Adipose tissue (tissue), 3 donors: ENCODE data around the gene H6PD. TPM values are rescaled to one million over a fixed set of nuclear protein-coding genes. Genes with fewer than 3 reads are reported as not detected.

Experiments
- H3K27ac ChIP-seq: one replicate; pipeline ENCODE4 v1.5.1; 2013; ENCODE audit warnings: low read depth, low read length
- WGBS, 3 donors: extraction: QIAGEN DNeasy Blood & Tissue Kit; methylation state at CpG; one replicate each; pipeline ENCODE4 v1.1.7; 2013; 5-methylcytosine and 5-hydroxymethylcytosine counted together
- polyA plus RNA-seq, 3 donors: library from polyadenylated mRNA; stranded (reverse); fragments of 200-250 nt; gene quantifications; one replicate each; pipeline ENCODE4 v1.2.3, GENCODE V29; 2013
- donor health status: healthy with polysubstance abuse.
- donor health status: Bipolar disorder and iron deficiency.
- donor health status: healthy.

Gene H6PD
- polyA plus RNA-seq, 3 donors = 12.5 to 28.0 (median 19.3) TPM

DNA sequence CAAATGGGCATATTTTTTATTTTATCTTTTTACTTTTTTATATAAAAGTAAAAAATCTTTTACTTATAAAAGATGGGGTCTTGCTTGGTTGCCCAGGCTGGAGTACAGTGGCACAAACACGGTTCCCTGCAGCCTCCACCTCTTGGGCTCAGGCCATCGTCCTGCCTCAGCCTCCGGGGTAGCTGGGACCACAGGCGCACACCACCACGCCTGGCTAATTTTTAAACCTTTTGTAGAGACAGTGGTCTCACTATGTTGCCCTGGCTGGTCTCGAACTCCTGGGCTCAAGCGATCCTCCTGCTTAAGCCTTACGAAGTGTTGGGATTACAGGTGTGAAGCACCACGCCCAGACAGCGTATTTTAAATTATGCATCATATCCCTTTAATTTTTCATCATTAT is 986 bp downstream of the H6PD start:
- 79 to 86% (median 84%) methylated on average over 10 of the region's 10 CpGs for WGBS, 3 donors
- no peak overlapping the region for H3K27ac ChIP-seq

- H3K27ac ChIP-seq = no peak overlapping the region
- WGBS, 3 donors = 58 to 66% (median 59%) methylated on average over 6 of the region's 6 CpGs
Measured at GRCh38 chr1:9238134-9238533, 3.6 kb downstream of the H6PD start.

DNA sequence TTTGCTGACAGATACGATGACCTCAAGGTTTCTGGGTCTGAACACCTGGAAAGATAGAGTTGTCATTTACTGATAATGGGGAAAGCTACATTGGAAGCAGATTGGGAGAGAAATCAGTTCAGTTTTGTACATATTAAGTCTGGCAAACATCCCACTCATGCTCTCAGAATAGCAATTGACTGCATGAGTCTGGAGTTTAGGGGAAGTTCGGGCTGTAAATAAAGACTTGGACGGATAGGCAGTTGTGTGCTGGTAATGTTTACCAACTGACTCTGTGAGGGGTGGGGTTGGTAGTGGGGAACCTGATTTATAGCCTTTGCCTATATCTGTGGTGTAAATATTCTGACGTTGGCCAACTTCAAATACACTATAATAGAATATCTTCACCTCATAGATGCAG is 4.0 kb downstream of the H6PD start:
- 22 to 36% (median 33%) methylated on average over 4 of the region's 4 CpGs for WGBS, 3 donors
- no peak overlapping the region for H3K27ac ChIP-seq

DNA sequence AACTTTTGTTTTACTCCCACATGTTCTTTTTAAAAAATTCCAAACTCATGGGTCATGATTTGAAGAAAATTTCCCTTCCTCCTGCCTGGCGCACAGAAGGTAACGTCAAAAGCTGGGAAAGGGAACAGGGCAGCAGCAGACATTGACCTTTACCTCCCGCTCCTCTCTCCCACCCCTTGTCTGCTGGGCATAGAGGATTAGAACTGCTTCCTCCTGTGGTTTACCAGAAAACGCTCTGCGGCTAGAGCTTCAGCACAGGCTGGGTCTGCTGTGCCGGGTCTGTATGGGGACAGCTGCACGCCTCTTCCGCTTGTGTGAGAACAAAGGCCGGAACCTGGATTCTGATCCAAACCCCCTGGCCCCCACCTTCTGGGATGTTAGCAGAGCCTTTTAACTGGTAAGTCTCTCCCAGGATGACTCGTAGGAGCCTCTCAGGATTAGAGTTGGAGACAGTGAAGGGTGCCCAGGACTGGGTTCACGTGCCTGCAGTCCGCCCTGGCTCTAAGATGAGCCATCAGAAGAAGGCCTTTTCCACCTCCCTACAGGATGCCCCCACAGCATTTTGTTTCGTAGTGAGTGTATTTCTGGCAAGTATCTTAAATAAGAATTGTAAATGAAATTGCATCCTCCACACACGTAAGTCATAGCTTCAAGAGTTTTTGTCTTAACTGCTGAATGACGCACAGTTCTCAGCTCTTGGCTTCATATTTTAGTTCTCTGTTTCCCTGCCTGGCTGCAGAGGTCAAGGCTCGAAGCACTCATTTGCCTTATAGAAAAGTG is 5.2 kb downstream of the H6PD start:
- peak overlapping the region; percentile 87 for H3K27ac ChIP-seq
- 30 to 77% (median 32%) methylated on average over 16 of the region's 16 CpGs for WGBS, 3 donors

- WGBS, 3 donors = 80 to 95% (median 83%) methylated on average over 8 of the region's 8 CpGs
Measured at GRCh38 chr1:9240914-9241820, 6.6 kb downstream of the H6PD start.

DNA sequence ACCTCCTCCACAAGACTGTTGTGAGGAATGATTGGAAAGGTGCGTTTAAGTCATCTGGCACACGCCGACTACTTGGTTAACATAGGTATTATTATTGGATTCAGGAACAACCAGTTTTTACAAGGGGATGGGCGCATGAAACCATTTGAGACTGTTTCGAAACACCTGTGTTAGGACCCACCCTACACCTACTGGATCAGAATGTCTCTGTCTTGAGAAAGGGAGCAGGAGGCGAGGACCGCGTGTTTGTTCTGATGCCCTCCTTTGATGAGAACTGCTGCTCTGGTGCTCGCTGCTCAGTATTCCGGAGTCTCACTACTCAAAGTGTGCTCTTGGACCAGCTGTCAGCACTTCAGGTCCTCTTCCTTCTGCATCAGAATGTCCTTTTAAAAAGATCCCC is 7.3 kb downstream of the H6PD start:
- WGBS, 3 donors = 68 to 79% (median 71%) methylated on average over 10 of the region's 10 CpGs

More at GRCh38 chr1:9240914-9241820, 6.6 kb downstream of the H6PD start:
- H3K27ac ChIP-seq = peak overlapping the region; percentile 87

DNA sequence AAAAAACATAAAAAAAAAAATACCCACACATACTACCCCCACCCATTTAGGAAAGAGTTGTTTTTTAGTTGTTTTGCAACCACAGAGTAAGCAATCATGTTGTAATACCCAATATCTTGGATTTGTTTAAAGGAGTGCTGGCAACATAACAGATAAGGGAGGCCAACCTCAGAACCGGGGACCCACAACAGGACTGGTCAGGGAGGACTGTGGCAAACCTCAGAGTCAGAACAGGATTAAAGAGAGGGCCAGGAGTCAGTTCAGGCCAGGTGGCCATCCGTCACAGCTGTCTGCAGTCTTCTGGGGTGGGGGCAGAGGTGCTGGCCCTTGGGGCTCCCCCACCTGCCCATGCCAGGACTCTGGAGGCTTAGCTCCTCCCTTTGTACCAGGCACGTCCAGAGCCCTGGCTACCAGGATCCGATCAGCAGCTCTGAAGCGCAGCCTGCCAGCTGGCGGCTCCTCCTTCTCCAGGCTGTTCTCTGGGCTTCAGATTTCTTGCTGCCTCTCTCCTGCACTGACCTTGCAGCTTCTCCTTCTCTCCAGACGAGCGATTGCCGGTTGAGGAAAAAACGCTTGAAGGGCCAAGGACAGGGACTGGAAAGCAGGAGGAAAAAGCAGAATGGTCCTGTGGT is 7.9 kb downstream of the H6PD start:
- 15 to 52% (median 45%) methylated on average over 10 of the region's 10 CpGs for WGBS, 3 donors
- H3K27ac ChIP-seq = peak overlapping the region; percentile 85

More for the DNA sequence above, 7.3 kb downstream of the H6PD start:
- peak overlapping the region; percentile 56 for H3K27ac ChIP-seq

DNA sequence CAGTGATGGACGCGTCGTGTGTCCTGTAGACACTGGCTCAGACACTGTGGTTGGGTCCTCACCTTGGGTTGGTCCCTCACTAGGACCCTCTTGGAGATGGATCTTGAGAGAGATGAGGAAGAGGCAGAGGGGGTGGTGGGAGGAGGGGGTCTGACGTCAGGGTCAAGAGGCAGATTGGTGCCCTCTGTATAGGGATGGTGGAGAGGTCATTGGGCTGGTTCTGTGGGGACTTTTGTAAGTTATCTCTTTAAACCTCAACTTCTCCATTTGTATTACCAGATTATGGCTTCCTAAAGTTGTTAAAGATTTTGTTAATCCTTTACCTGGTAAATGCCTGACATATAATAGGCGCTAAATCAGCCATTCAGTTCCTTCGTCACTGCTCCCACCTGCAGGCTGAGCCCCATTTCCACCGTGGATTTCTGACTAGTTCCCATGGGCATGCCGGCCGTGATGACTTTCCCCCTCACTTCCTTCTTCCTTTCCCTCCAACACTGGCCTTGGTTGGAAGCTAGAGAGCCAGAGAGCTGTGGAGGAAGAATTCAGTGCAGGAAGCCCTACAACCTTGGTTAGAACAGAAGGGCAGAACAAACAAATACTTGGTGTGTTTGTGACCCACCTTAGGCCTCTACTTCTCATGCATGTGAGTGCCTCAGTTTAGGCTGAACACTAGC is 8.6 kb downstream of the H6PD start:
- 57 to 66% (median 57%) methylated on average over 9 of the region's 9 CpGs for WGBS, 3 donors
- peak overlapping the region; percentile 85 for H3K27ac ChIP-seq

- WGBS, 3 donors = 51 to 61% (median 53%) methylated on average over 9 of the region's 9 CpGs
- H3K27ac ChIP-seq = no peak overlapping the region
Measured at GRCh38 chr1:9244501-9245229, 10.1 kb downstream of the H6PD start.

GRCh38 chr1:9245230-9245619 is 10.7 kb downstream of the H6PD start:
- no peak overlapping the region for H3K27ac ChIP-seq
- WGBS, 3 donors = 75 to 85% (median 82%) methylated on average over 15 of the region's 15 CpGs

- WGBS, 3 donors = 82 to 96% (median 95%) methylated on average over 9 of the region's 9 CpGs
- no peak overlapping the region for H3K27ac ChIP-seq
Measured at GRCh38 chr1:9245661-9246060, 11.1 kb downstream of the H6PD start.

DNA sequence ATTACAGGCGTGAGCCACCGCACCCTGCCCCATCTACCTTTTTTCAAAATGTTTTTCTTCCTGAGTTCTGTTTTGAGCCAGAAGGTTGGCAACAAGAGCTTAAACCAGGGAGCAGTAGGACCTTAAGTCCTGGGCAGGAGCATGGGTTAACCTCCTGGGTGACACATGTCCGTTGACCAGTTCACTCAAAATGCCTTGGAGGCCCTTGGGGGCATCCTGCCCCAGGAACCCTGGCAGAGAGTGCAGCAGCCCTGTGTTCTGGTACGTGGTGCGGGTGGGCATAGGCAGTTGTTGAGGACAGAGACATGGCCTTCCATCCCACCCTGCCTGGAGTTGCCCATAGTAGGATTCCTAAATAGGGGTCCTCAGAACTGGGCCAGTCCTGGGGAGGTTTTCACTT is 11.6 kb downstream of the H6PD start:
- H3K27ac ChIP-seq = no peak overlapping the region
- 93 to 97% (median 96%) methylated on average over 5 of the region's 5 CpGs for WGBS, 3 donors

GRCh38 chr1:9246841-9247785 is 12.5 kb downstream of the H6PD start:
- 91 to 93% (median 92%) methylated on average over 38 to 41 of the region's 41 CpGs for WGBS, 3 donors
- no peak overlapping the region for H3K27ac ChIP-seq

DNA sequence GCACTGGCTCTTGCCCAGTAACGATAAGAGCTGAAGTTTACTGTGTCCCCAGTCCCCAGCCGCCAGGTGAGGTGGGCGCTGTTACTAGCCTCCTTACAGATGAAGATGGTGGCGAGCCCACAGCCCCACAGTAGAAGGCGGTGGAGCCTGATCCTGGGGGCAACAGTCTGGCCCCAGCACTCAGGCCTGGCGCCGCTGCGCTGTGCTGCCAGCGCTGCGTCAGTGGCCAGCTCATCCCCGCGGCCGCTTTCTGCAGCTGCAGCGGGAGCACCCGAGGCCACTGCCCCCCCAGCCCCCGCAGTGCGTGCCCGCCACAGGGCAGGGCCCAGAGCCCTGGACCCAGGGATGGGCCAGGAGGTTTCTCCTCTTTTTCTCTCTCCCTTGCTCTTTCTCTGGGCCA is 13.3 kb downstream of the H6PD start:
- no peak overlapping the region for H3K27ac ChIP-seq

DNA sequence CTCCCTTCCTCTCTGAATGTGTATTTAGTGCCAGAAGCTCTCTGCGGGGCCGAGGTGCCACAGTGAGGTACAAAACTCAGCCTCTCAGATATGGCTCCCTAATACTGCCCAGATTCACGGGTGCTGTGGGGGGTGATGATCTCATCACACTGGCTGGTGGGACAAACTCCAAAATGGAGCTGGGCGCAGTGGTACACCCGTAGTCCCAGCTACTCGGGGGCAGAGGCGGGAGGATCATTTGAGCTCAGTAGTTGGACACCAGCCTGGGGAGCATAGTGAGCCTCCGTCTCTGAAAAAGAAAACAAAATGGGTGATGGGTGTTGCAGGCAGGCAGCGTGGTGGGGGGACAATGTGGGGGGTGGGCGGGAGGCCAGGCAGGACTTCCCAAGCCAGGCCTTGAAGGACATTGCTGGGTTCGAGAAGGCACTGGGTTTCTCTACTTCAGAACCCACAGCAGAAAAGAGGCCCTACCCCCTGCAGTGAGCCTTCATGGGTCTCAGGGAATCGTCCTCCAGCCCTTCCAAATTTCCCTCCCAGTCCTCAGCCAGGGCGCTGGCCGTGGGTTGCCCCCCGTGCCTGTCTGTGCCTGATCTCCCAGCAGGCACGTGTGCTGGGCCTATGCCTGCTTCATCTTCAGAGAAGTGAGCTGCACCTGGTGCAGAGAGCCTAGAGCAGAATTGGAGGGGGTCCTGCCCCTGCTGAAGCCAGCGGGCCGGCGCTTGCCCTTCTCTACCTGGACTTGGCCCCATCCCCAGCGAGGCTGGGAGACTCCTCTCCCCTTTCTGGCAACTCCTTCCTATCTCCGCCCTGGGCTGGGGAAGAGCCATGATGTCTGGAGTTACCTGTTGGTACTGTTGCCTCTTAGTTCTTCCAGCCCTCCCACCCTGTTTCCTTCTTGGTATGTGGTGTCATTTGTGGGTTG is 14.0 kb downstream of the H6PD start:
- WGBS, 3 donors = 81 to 84% (median 83%) methylated on average over 21 of the region's 21 CpGs
- no peak overlapping the region for H3K27ac ChIP-seq

More for the DNA sequence above, 13.3 kb downstream of the H6PD start:
- 88 to 95% (median 93%) methylated on average over 15 to 18 of the region's 18 CpGs for WGBS, 3 donors

GRCh38 chr1:9249263-9249533 is 14.6 kb downstream of the H6PD start:
- no peak overlapping the region for H3K27ac ChIP-seq
- WGBS, 3 donors = 39 to 95% (median 83%) methylated on average over 3 of the region's 3 CpGs
